Aorta (tissue), 5 donors: ENCODE data around the gene SCAMP4. TPM values are rescaled to one million over a fixed set of nuclear protein-coding genes. Genes with fewer than 3 reads are reported as not detected.

Experiments used
- ATAC-seq: fragments of 200-7000 bp; cut with Tn5 transposase; one replicate; pipeline ENCODE4 v1.9.1; 2022; ENCODE audit warnings: moderate library complexity; ENCODE audit not compliant: low FRiP score
- DNase-seq, 2 donors: peaks; one replicate each; pipeline ENCODE4 v3.0.0-alpha.2; 2020
- H3K27ac ChIP-seq, 2 donors: one replicate each; pipeline ENCODE4 v1.5.1; 2013; ENCODE audit warnings: low read length in 2 of 2, mild to moderate bottlenecking in 2 of 2, moderate library complexity in 2 of 2, control low read depth in 1 of 2, inconsistent platforms in 1 of 2, low read depth in 1 of 2
- H3K27me3 ChIP-seq, 2 donors: one replicate each; pipeline ENCODE4 v1.6.1; 2013; ENCODE audit warnings: control low read depth in 1 of 2, low read length in 1 of 2, mild to moderate bottlenecking in 1 of 2, moderate library complexity in 1 of 2; ENCODE audit not compliant: insufficient read depth in 2 of 2, control insufficient read depth in 1 of 2
- H3K36me3 ChIP-seq, 2 donors: one replicate each; pipeline ENCODE4 v1.6.1; 2013; ENCODE audit warnings: control low read depth in 1 of 2, low read length in 1 of 2, mild to moderate bottlenecking in 1 of 2; ENCODE audit not compliant: insufficient read depth in 2 of 2, control insufficient read depth in 1 of 2
- H3K4me1 ChIP-seq, 2 donors: one replicate each; pipeline ENCODE4 v1.6.1; 2013; ENCODE audit warnings: low read length in 2 of 2, control low read depth in 1 of 2, mild to moderate bottlenecking in 1 of 2, moderate library complexity in 1 of 2; ENCODE audit not compliant: insufficient read depth in 2 of 2, control insufficient read depth in 1 of 2
- H3K4me3 ChIP-seq, 2 donors: one replicate each; pipeline ENCODE4 v1.5.1; 2013; ENCODE audit warnings: low read length in 2 of 2, control low read depth in 1 of 2, mild to moderate bottlenecking in 1 of 2
- H3K9me3 ChIP-seq: one replicate; pipeline ENCODE4 v1.6.1; 2013; ENCODE audit warnings: mild to moderate bottlenecking, low read length; ENCODE audit not compliant: control insufficient read depth
- WGBS, 2 donors: extraction: QIAGEN DNeasy Blood & Tissue Kit; methylation state at CpG; one replicate each; pipeline ENCODE4 v1.1.7; 2013; 5-methylcytosine and 5-hydroxymethylcytosine counted together
- intact Hi-C, 2 donors: fragments of 100-400 bp; cut with DNase I; formaldehyde crosslinking; loops; one replicate each; pipeline versions ENCODE4 v1.14.2 to v1.15.0; 2022
- polyA plus RNA-seq, 2 donors: library from polyadenylated mRNA; stranded (reverse); fragments of 200-250 nt; gene quantifications; one replicate each; pipeline ENCODE4 v1.2.3, GENCODE V29; 2013
- total RNA-seq, 2 donors: library from RNA; stranded (reverse); fragmentation: NEBNext Ultra II Directional; extraction: Animal tissue kit (Norgen Biotek cat#: 25700); gene quantifications; one replicate each; pipeline ENCODE4 v1.2.1, GENCODE V29; 2021
- donor health status: healthy with polysubstance abuse.
- donor health status: Bipolar disorder and iron deficiency.
- donor health status: DM: no; HTN: no; CAD: no.
- donor health status: DM: no; HTN: no; CAD: no.
- donor health status: DM: yes; HTN: yes; CAD: no.

SCAMP4 gene
- total and polyA plus RNA-seq, 4 donors = 10.1 to 49.6 (median 29.0) TPM

GRCh38 chr19:1905863-1906375, 720 bp downstream of the SCAMP4 start:
- no peak for DNase-seq
- Histone ChIP-seq H3K27me3 (no peaks in the 10 kb centered on the region), H3K36me3 (no peaks in the 10 kb centered on the region), H3K9me3 (no peaks in the 10 kb centered on the region), H3K4me3 (peak overlapping the region; percentile 43 to 75), H3K4me1 (no peaks in the 10 kb centered on the region), H3K27ac (no peak overlapping the region)
- intact Hi-C loops = no loop called here
- ATAC-seq = no peak
- WGBS, 2 donors = 77 to 78% methylated on average over 15 of the region's 15 CpGs

DNA sequence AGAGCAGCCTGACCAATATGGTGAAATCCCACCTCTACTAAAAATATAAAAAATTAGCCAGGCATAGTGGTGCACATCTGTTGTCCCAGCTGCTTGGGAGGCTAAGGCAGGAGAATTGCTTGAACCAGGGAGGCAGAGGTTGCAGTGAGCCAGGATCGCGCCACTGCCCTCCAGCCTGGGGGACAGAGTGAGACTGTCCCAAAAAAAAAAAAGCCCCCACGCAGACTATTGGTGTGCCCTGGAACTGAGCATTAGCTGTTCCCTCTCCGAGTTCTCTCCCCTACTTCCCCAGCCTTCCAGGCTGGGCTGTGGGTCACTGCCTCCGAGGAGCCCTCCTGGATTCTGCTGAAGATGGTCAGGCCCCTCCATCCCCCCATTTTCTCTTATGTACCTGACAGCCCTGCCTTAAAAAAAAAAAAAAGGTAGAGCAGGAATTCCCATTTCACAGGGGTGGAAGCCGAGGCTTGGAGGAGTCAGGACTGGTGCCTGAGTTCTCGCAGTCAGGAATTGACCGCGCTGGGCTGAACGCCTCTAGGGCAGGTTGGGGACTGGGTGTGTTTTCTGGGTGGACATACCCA, 1.9 kb downstream of the SCAMP4 start:
- ATAC-seq (no peak), DNase-seq (no peak)
- Histone ChIP-seq H3K4me3 (no peak overlapping the region), H3K36me3 (no peaks in the 10 kb centered on the region), H3K9me3 (no peaks in the 10 kb centered on the region), H3K27ac (no peak overlapping the region), H3K4me1 (no peaks in the 10 kb centered on the region), H3K27me3 (no peaks in the 10 kb centered on the region)
- intact Hi-C loops = no loop called here
- WGBS, 2 donors = 91 to 97% methylated on average over 10 of the region's 10 CpGs

DNA sequence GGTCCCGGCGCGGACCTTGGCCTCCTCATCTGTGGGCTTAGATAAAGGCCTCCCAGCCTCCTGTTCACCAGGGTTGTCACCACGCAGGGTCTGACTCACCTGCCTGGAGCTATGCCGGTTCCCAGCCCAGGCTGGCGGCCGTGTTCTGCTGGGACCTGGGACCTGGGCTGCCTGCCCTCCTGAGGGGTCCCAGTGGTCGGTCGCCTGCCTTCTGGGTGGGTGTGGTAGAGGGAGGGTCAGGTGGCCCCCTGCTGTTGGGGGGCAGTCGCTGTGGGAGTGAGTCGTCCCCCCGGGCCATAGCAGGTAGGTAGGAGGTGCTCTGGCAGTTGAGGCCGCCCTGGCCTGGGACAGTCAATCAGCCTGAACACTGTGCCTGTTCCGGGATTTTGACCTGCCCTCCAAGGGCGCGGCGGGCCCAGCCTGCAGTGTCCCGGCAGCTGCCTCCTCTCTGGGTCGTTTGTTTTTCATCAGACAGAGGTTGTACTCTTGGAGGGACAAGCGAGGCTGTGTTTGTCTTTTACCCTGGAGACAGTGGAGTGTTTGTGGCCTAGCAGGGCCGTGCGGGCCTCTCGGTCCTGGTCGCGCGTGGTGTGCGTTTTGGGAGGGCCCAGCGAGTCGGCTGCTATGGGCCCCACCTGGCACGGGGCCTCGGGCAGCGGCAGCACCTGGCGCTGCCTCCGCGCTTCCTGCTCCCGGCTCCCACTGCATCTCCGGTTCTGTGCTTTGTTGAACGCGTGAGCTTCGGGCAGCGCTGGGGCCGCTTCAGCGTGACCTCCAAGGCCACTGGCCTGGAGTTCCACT, 2.6 kb downstream of the SCAMP4 start:
- 85% methylated on average over 41 to 43 of the region's 43 CpGs for whole genome bisulfite sequencing, 2 donors
- intact Hi-C loops = no loop called here

DNA sequence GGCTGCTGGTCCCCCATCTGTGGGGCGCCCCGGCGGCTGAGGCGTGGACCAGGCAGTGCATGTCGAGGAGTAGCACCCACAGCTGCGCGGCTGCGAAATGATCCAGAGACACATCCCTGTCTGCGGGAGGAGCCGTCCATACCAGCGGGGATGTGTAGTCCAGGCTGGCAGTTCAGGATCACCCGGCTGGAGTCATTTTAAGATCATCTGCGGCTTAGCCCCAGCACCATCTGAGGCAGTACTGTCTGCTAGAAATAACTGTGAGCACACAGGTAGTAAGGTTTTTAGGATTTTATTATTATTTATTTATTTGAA, 3.1 kb downstream of the SCAMP4 start:
- H3K9me3 ChIP-seq = no peaks in the 10 kb centered on the region
- H3K36me3 ChIP-seq = no peaks in the 10 kb centered on the region
- no peak for DNase-seq
- H3K4me1 ChIP-seq = no peaks in the 10 kb centered on the region
- no peaks in the 10 kb centered on the region for H3K27me3 ChIP-seq
- intact Hi-C loops = no loop called here
- H3K27ac ChIP-seq = no peak overlapping the region
- ATAC-seq = no peak
- 92 to 93% methylated on average over 13 of the region's 13 CpGs for WGBS, 2 donors
- H3K4me3 ChIP-seq = no peak overlapping the region

More for the DNA sequence above, 2.6 kb downstream of the SCAMP4 start:
- Histone ChIP-seq H3K27me3 (no peaks in the 10 kb centered on the region), H3K4me1 (no peaks in the 10 kb centered on the region), H3K4me3 (no peak overlapping the region), H3K27ac (no peak overlapping the region), H3K9me3 (no peaks in the 10 kb centered on the region), H3K36me3 (no peaks in the 10 kb centered on the region)
- ATAC-seq = no peak
- no peak for DNase-seq

- no peaks in the 10 kb centered on the region for H3K4me1 ChIP-seq
- H3K27me3 ChIP-seq = no peaks in the 10 kb centered on the region
- H3K4me3 ChIP-seq = no peak overlapping the region
- intact Hi-C loops = no loop called here
- no peaks in the 10 kb centered on the region for H3K9me3 ChIP-seq
- no peaks in the 10 kb centered on the region for H3K36me3 ChIP-seq
- no peak overlapping the region for H3K27ac ChIP-seq
- ATAC-seq (no peak), DNase-seq (no peak)
- WGBS, 2 donors = 81 to 89% methylated on average over 8 to 10 of the region's 10 CpGs
These were observed 4.5 kb downstream of the SCAMP4 start for GRCh38 chr19:1909761-1910080.

DNA sequence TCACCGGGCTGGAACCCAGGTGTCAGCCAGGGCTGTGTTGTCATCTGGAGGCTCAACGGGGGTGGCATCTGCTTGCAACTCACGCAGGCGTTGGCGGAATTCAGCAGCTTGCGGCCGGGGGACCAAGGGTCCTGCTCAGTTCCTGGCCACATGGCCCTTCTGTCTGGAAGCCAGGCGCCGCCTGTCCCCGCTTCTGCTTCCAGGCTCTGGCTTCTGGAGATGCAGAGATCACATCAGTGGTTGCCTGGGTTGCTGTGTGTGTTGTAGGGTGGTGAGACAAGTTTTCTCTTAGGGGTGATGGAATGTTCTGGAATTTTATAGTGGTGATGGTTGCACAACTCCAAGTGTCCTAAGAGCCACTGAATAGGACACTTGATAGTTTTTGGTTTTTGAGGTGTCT, 5.0 kb downstream of the SCAMP4 start:
- intact Hi-C loops = no loop called here
- no peaks in the 10 kb centered on the region for H3K27me3 ChIP-seq
- H3K36me3 ChIP-seq = no peaks in the 10 kb centered on the region
- H3K9me3 ChIP-seq = no peaks in the 10 kb centered on the region
- H3K4me1 ChIP-seq = no peaks in the 10 kb centered on the region
- no peak overlapping the region for H3K4me3 ChIP-seq
- DNase-seq (no peak), ATAC-seq (no peak)
- no peak overlapping the region for H3K27ac ChIP-seq
- WGBS, 2 donors = 94 to 95% methylated on average over 10 of the region's 10 CpGs

- Histone ChIP-seq H3K27ac (no peak overlapping the region), H3K27me3 (no peaks in the 10 kb centered on the region), H3K36me3 (no peaks in the 10 kb centered on the region), H3K4me1 (no peaks in the 10 kb centered on the region), H3K4me3 (no peak overlapping the region), H3K9me3 (no peaks in the 10 kb centered on the region)
- no peak for ATAC-seq
- WGBS, 2 donors = 93 to 95% methylated on average over 13 of the region's 13 CpGs
- intact Hi-C loops = no loop called here
- DNase-seq = no peak
These were observed 5.9 kb downstream of the SCAMP4 start for GRCh38 chr19:1911098-1911497.

- no peaks in the 10 kb centered on the region for H3K36me3 ChIP-seq
- no peaks in the 10 kb centered on the region for H3K9me3 ChIP-seq
- no peak overlapping the region for H3K27ac ChIP-seq
- no peaks in the 10 kb centered on the region for H3K27me3 ChIP-seq
- DNase-seq = no peak
- WGBS, 2 donors = 95 to 97% methylated on average over 30 to 37 of the region's 37 CpGs
- ATAC-seq = no peak
- H3K4me3 ChIP-seq = no peak overlapping the region
- intact Hi-C loops = no loop called here
- no peaks in the 10 kb centered on the region for H3K4me1 ChIP-seq
These were observed 6.8 kb downstream of the SCAMP4 start for GRCh38 chr19:1911995-1912394.
